GM23338 (cell line): ENCODE data around the gene PTPRN2. TPM values are rescaled to one million over a fixed set of nuclear protein-coding genes. Genes with fewer than 3 reads are reported as not detected.

Experiments
- ATAC-seq: fragments of 200-7000 bp; cut with Tn5 transposase; 3 replicates; pipeline ENCODE4 v1.9.1; 2020
- DNase-seq: peaks from one replicate; pipeline ENCODE4 v3.0.0-alpha.2; 2015; ENCODE audit warnings: low spot score
- H2AFZ ChIP-seq: fragments of 200-600 bp; sonication (generic); 2 replicates; pipeline ENCODE4 v1.8.0; 2016; ENCODE audit warnings: antibody characterized with exemption, mild to moderate bottlenecking, moderate library complexity
- H3F3A ChIP-seq: fragments of 200-600 bp; sonication (generic); replicated peaks from 2 replicates; pipeline ENCODE4 v1.8.0; 2017; ENCODE audit warnings: antibody characterized with exemption, mixed run types, low read depth
- H3K27ac ChIP-seq: fragments of 200-600 bp; sonication (generic); 2 replicates; pipeline ENCODE4 v1.6.1; 2016; ENCODE audit warnings: low read depth
- H3K27me3 ChIP-seq: fragments of 200-600 bp; sonication (generic); 2 replicates; pipeline ENCODE4 v1.8.0; 2016; ENCODE audit warnings: mild to moderate bottlenecking, mixed run types, moderate library complexity; ENCODE audit not compliant: insufficient read depth
- H3K36me3 ChIP-seq: fragments of 200-600 bp; sonication (generic); 2 replicates; pipeline ENCODE4 v1.8.0; 2016; ENCODE audit warnings: mild to moderate bottlenecking; ENCODE audit not compliant: insufficient read depth
- H3K4me1 ChIP-seq: fragments of 200-600 bp; sonication (generic); 2 replicates; pipeline ENCODE4 v1.8.0; 2016; ENCODE audit warnings: mild to moderate bottlenecking, moderate library complexity; ENCODE audit not compliant: insufficient read depth
- H3K4me2 ChIP-seq: fragments of 200-600 bp; sonication (generic); 2 replicates; pipeline ENCODE4 v1.7.1; 2017; ENCODE audit warnings: mixed run types
- H3K4me3 ChIP-seq: fragments of 200-600 bp; sonication (generic); 2 replicates; pipeline ENCODE4 v1.6.1; 2016; ENCODE audit warnings: mixed run types
- H3K79me2 ChIP-seq: fragments of 200-600 bp; sonication (generic); replicated peaks from 2 replicates; pipeline ENCODE4 v1.8.0; 2017; ENCODE audit warnings: mild to moderate bottlenecking; ENCODE audit not compliant: insufficient read depth
- H3K9me2 ChIP-seq: fragments of 200-600 bp; sonication (generic); 2 replicates; pipeline ENCODE4 v1.8.0; 2017; ENCODE audit not compliant: insufficient read depth
- H4K20me1 ChIP-seq: fragments of 200-600 bp; sonication (generic); replicated peaks from 2 replicates; pipeline ENCODE4 v1.8.0; 2017; ENCODE audit warnings: mild to moderate bottlenecking; ENCODE audit not compliant: insufficient read depth
- H3K27ac Mint-ChIP-seq: 2 replicates; pipeline ENCODE4 v1.8.0; 2020; ENCODE audit warnings: inconsistent platforms, mild to moderate bottlenecking, moderate library complexity, mixed read lengths
- H3K27me3 Mint-ChIP-seq: 3 replicates; pipeline ENCODE4 v1.8.0; 2022; ENCODE audit warnings: low read depth, mild to moderate bottlenecking, moderate library complexity, mixed read lengths, inconsistent platforms; ENCODE audit not compliant: insufficient read depth, poor library complexity
- H3K36me3 Mint-ChIP-seq: 3 replicates; pipeline ENCODE4 v1.8.0; 2021; ENCODE audit warnings: low read depth, mild to moderate bottlenecking, inconsistent platforms, moderate library complexity, mixed read lengths
- H3K4me1 Mint-ChIP-seq: 3 replicates; pipeline ENCODE4 v1.8.0; 2020; ENCODE audit warnings: mild to moderate bottlenecking, inconsistent platforms, mixed read lengths
- H3K4me3 Mint-ChIP-seq: 3 replicates; pipeline ENCODE4 v1.8.0; 2021; ENCODE audit warnings: moderate library complexity, mild to moderate bottlenecking, inconsistent platforms, mixed read lengths
- H3K9me3 Mint-ChIP-seq: 3 replicates; pipeline ENCODE4 v1.8.0; 2020; ENCODE audit warnings: moderate library complexity, mild to moderate bottlenecking, inconsistent platforms, mixed read lengths
- CREB1 ChIP-seq: fragments of 250-450 bp; sonication (Bioruptor Pico); IDR thresholded peaks from 2 replicates; pipeline ENCODE4 v1.5.0; 2020; ENCODE audit warnings: low read depth, mild to moderate bottlenecking, moderate library complexity
- CTCF ChIP-seq, 2 experiments: fragments of 200-600 bp in 1 of 2; sonication (generic) in 1 of 2; conservative IDR thresholded peaks; 2 replicates each; pipeline versions ENCODE4 v1.5.1 to v1.6.1; 2016 to 2017; ENCODE audit warnings: antibody characterized with exemption in 2 of 2, low read depth in 2 of 2, mild to moderate bottlenecking in 2 of 2, moderate library complexity in 1 of 2
- ETS1 ChIP-seq: IDR thresholded peaks from 2 replicates; pipeline ENCODE4 v1.6.1; 2016; ENCODE audit warnings: antibody characterized with exemption
- EZH2 ChIP-seq: fragments of 200-600 bp; sonication (generic); IDR thresholded peaks from one replicate; pipeline ENCODE4 v1.8.0; 2017; ENCODE audit warnings: antibody characterized with exemption, mild to moderate bottlenecking, low read depth; ENCODE audit not compliant: unreplicated experiment
- polyA plus RNA-seq: library from polyadenylated mRNA; unstranded; fragments of >200 nt; fragmentation: Nextera tagmentation; extraction: Ambion mirVana; gene quantifications from 2 replicates; pipeline ENCODE4 v1.2.1, GENCODE V29; 2016
- total RNA-seq: library from RNA; depleted of rRNA; stranded (reverse); fragments of >200 nt; shearing (Covaris generic); gene quantifications from 2 replicates; pipeline ENCODE4 v1.2.3, GENCODE V29; 2014
- TF ChIP-seq, protein P1 (sequence below): fragments of 250-450 bp; sonication (Bioruptor Pico); IDR thresholded peaks from 2 replicates; pipeline ENCODE4 v1.5.0; 2020; ENCODE audit warnings: mild to moderate bottlenecking, moderate library complexity
- TF ChIP-seq, protein P2 (sequence below): IDR thresholded peaks from one replicate; pipeline ENCODE4 v1.6.1; 2018; ENCODE audit warnings: antibody characterized with exemption; ENCODE audit not compliant: unreplicated experiment

The PTPRN2 gene
- total and polyA plus RNA-seq, 2 experiments from 2014 or later = 0.87 to 4.0 TPM

GRCh38 chr7:158623241-158623640 is 35.6 kb upstream of the PTPRN2 start (continued):
- TF ChIP-seq, protein P1, sequence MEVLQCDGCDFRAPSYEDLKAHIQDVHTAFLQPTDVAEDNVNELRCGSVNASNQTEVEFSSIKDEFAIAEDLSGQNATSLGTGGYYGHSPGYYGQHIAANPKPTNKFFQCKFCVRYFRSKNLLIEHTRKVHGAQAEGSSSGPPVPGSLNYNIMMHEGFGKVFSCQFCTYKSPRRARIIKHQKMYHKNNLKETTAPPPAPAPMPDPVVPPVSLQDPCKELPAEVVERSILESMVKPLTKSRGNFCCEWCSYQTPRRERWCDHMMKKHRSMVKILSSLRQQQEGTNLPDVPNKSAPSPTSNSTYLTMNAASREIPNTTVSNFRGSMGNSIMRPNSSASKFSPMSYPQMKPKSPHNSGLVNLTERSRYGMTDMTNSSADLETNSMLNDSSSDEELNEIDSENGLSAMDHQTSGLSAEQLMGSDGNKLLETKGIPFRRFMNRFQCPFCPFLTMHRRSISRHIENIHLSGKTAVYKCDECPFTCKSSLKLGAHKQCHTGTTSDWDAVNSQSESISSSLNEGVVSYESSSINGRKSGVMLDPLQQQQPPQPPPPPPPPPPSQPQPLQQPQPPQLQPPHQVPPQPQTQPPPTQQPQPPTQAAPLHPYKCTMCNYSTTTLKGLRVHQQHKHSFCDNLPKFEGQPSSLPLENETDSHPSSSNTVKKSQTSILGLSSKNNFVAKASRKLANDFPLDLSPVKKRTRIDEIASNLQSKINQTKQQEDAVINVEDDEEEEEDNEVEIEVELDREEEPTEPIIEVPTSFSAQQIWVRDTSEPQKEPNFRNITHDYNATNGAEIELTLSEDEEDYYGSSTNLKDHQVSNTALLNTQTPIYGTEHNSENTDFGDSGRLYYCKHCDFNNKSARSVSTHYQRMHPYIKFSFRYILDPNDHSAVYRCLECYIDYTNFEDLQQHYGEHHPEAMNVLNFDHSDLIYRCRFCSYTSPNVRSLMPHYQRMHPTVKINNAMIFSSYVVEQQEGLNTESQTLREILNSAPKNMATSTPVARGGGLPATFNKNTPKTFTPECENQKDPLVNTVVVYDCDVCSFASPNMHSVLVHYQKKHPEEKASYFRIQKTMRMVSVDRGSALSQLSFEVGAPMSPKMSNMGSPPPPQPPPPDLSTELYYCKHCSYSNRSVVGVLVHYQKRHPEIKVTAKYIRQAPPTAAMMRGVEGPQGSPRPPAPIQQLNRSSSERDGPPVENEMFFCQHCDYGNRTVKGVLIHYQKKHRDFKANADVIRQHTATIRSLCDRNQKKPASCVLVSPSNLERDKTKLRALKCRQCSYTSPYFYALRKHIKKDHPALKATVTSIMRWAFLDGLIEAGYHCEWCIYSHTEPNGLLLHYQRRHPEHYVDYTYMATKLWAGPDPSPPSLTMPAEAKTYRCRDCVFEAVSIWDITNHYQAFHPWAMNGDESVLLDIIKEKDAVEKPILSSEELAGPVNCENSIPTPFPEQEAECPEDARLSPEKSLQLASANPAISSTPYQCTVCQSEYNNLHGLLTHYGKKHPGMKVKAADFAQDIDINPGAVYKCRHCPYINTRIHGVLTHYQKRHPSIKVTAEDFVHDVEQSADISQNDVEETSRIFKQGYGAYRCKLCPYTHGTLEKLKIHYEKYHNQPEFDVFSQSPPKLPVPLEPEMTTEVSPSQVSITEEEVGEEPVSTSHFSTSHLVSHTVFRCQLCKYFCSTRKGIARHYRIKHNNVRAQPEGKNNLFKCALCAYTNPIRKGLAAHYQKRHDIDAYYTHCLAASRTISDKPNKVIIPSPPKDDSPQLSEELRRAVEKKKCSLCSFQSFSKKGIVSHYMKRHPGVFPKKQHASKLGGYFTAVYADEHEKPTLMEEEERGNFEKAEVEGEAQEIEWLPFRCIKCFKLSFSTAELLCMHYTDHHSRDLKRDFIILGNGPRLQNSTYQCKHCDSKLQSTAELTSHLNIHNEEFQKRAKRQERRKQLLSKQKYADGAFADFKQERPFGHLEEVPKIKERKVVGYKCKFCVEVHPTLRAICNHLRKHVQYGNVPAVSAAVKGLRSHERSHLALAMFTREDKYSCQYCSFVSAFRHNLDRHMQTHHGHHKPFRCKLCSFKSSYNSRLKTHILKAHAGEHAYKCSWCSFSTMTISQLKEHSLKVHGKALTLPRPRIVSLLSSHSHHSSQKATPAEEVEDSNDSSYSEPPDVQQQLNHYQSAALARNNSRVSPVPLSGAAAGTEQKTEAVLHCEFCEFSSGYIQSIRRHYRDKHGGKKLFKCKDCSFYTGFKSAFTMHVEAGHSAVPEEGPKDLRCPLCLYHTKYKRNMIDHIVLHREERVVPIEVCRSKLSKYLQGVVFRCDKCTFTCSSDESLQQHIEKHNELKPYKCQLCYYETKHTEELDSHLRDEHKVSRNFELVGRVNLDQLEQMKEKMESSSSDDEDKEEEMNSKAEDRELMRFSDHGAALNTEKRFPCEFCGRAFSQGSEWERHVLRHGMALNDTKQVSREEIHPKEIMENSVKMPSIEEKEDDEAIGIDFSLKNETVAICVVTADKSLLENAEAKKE (CRISPR knock-in tag) = no peak
- TF ChIP-seq ETS1 (no peak), EZH2 (no peak)

DNA sequence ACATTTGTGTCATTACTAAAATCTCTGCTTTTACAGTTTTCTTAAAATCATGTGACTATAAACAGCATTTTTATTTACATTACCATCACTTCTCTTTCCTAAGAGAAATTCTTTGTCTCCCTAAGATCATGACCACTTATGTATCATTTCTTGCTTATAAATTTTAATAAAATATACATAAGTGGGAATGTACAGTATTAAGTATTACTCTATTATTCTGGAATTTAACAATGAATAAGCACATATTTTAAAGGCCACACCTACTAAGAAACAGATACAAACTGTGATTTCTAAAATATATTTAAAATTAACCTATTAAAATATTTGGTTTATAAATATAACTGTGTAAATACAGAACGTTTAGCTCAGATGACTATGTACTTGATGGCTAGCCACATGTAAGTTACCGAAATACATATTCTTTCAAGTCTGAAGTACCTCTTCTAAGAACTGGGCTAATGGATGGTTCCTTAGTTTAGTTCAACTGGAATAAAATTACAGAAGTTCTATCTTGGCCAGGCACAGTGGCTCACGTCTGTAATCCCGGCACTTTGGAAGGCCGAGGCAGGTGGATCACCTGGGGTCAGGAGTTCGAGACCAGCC is 33.3 kb upstream of the PTPRN2 start:
- no peak overlapping the region for H3K27ac Mint-ChIP-seq
- H3K9me3 Mint-ChIP-seq = no peaks in the 10 kb centered on the region
- H3K4me3 Mint-ChIP-seq = no peak overlapping the region
- H3F3A ChIP-seq = no peaks in the 10 kb centered on the region
- DNase-seq = no peak
- H3K36me3 Mint-ChIP-seq = peaks cover 35% of the 10 kb centered on the region
- H3K4me1 Mint-ChIP-seq = peaks cover 37% of the 10 kb centered on the region
- H3K9me2 ChIP-seq = peaks cover 5% of the 10 kb centered on the region; the same call in 1 of the 2 replicates
- no peak overlapping the region for H3K4me3 ChIP-seq
- H3K4me1 ChIP-seq = peaks cover 21% of the 10 kb centered on the region
- no peaks in the 10 kb centered on the region for H3K27me3 ChIP-seq
- ATAC-seq = no peak
- peaks cover 5% of the 10 kb centered on the region; the same call in 1 of the 2 replicates for H3K79me2 ChIP-seq
- H3K4me2 ChIP-seq = no peak overlapping the region
- H4K20me1 ChIP-seq = no peaks in the 10 kb centered on the region
- peaks cover 7% of the 10 kb centered on the region for H3K27me3 Mint-ChIP-seq
- peaks cover 5% of the 10 kb centered on the region; the same call in 1 of the 2 replicates for H3K36me3 ChIP-seq
- H3K27ac ChIP-seq = no peak overlapping the region
- H2AFZ ChIP-seq = no peak overlapping the region
- TF ChIP-seq CTCF (conservative IDR thresholded peaks at IDR 0.05; ENCODE audit: low read depth in 2 of 2) (no peak), CREB1 (CRISPR knock-in tag) (no peak), EZH2 (no peak)
- TF ChIP-seq, protein P2, sequence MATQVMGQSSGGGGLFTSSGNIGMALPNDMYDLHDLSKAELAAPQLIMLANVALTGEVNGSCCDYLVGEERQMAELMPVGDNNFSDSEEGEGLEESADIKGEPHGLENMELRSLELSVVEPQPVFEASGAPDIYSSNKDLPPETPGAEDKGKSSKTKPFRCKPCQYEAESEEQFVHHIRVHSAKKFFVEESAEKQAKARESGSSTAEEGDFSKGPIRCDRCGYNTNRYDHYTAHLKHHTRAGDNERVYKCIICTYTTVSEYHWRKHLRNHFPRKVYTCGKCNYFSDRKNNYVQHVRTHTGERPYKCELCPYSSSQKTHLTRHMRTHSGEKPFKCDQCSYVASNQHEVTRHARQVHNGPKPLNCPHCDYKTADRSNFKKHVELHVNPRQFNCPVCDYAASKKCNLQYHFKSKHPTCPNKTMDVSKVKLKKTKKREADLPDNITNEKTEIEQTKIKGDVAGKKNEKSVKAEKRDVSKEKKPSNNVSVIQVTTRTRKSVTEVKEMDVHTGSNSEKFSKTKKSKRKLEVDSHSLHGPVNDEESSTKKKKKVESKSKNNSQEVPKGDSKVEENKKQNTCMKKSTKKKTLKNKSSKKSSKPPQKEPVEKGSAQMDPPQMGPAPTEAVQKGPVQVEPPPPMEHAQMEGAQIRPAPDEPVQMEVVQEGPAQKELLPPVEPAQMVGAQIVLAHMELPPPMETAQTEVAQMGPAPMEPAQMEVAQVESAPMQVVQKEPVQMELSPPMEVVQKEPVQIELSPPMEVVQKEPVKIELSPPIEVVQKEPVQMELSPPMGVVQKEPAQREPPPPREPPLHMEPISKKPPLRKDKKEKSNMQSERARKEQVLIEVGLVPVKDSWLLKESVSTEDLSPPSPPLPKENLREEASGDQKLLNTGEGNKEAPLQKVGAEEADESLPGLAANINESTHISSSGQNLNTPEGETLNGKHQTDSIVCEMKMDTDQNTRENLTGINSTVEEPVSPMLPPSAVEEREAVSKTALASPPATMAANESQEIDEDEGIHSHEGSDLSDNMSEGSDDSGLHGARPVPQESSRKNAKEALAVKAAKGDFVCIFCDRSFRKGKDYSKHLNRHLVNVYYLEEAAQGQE = no peak
